Urinary bladder (tissue), 4 donors: ENCODE measurements around the gene CACNA1I. TPM values are rescaled to one million over a fixed set of nuclear protein-coding genes. Genes with fewer than 3 reads are reported as not detected.

Experiments
- DNase-seq: peaks from one replicate; pipeline ENCODE4 v3.0.0-alpha.2; 2015; ENCODE audit errors: extremely low spot score
- H3K27ac ChIP-seq: one replicate; pipeline ENCODE4 v1.5.1; 2013; ENCODE audit warnings: low read depth, mild to moderate bottlenecking, moderate library complexity
- H3K36me3 ChIP-seq: one replicate; pipeline ENCODE4 v1.6.1; 2013; ENCODE audit warnings: mild to moderate bottlenecking, moderate library complexity; ENCODE audit not compliant: insufficient read depth
- H3K4me1 ChIP-seq: one replicate; pipeline ENCODE4 v1.6.1; 2013; ENCODE audit warnings: mild to moderate bottlenecking, moderate library complexity; ENCODE audit not compliant: insufficient read depth
- H3K4me3 ChIP-seq: one replicate; pipeline ENCODE4 v1.5.1; 2013; ENCODE audit warnings: low read depth, low read length
- WGBS: extraction: QIAGEN DNeasy Blood & Tissue Kit; methylation state at CpG from one replicate; pipeline ENCODE4 v1.1.7; 2013; 5-methylcytosine and 5-hydroxymethylcytosine counted together
- polyA plus RNA-seq: library from polyadenylated mRNA; stranded (reverse); fragments of 200-250 nt; gene quantifications from one replicate; pipeline ENCODE4 v1.2.3, GENCODE V29; 2013
- total RNA-seq: library from RNA; depleted of rRNA; stranded (reverse); fragments of >200 nt; gene quantifications from one replicate; pipeline ENCODE4 v1.2.3, GENCODE V29; 2014
- donor health status: healthy with polysubstance abuse.
- donor health status: healthy.

CACNA1I gene
- total and polyA plus RNA-seq, 2 donors, result 0.11 to 0.14 TPM

DNA sequence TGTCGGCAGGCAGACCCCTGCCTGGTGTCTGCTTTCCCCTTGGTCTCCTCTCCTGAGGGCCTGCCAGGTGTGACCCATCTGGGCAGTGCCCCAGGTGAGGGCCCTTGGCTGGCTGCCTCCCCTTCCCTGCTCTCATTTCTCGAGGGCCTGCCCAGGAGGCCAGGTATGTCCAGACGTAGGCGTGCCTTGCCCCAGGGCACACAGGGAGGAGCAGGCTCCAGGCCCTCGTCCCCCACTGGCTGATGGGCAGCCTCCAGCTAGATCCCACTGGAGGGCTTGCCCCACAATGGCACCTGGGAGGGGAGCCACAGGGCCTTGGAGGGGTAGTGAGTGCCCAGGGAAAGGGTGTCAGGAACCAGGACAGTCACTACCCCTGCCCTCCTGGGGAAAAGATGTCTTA is 95.9 kb downstream of the CACNA1I start:
- H3K27ac ChIP-seq, result no peak overlapping the region
- no peaks in the 10 kb centered on the region for H3K4me1 ChIP-seq
- H3K4me3 ChIP-seq, result no peak overlapping the region
- no peaks in the 10 kb centered on the region for H3K36me3 ChIP-seq
- WGBS, result 79% methylated on average over 5 of the region's 5 CpGs
- DNase-seq, result no peak

DNA sequence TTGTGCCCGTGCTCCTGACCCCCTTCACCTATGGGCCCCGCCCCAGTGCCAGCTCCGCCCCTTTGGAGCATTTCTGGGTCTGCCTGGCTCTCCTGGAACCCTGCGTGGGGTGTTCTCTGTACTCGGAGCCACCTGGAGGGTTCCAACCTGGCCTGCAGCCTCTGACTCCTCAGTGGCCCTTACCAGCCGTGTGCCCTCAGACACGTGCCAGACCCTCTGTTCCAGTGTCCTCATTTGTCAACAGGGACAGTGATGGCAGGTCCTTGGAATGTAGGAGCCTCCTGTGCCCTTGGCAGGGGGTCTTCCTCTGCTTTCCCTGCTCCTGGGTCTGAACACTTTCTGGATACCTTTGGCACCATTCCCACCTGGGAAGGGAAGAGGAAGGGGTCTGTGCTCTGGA is 96.4 kb downstream of the CACNA1I start:
- DNase-seq, result no peak
- no peak overlapping the region for H3K4me3 ChIP-seq
- 67% methylated on average over 7 of the region's 7 CpGs for WGBS

DNA sequence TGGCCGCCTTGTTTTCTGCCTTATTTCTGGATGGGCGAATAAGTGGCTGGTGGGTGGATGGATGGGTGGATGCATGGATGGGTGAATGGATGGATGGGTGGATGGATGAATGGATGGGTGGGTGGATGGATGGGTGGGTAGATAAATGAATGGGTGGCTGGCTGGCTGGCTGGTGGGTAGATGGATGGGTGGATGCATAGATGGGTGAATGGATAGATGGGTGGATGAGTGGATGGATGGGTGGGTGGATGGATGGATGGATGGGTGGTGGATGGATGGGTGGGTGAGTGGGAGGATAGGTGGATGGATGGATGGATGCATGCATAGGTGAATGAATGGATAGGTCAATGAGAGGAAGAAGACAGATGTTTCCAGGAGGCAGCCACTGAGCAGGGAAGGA is 98.9 kb downstream of the CACNA1I start:
- DNase-seq, result no peak
- H3K4me3 ChIP-seq, result no peak overlapping the region
- no peaks in the 10 kb centered on the region for H3K4me1 ChIP-seq
- no peak overlapping the region for H3K27ac ChIP-seq
- H3K36me3 ChIP-seq, result no peaks in the 10 kb centered on the region
- 95% methylated on average over 2 of the region's 2 CpGs for WGBS

More for the DNA sequence above, 96.4 kb downstream of the CACNA1I start:
- Histone ChIP-seq H3K27ac (no peak overlapping the region), H3K4me1 (no peaks in the 10 kb centered on the region), H3K36me3 (no peaks in the 10 kb centered on the region)

DNA sequence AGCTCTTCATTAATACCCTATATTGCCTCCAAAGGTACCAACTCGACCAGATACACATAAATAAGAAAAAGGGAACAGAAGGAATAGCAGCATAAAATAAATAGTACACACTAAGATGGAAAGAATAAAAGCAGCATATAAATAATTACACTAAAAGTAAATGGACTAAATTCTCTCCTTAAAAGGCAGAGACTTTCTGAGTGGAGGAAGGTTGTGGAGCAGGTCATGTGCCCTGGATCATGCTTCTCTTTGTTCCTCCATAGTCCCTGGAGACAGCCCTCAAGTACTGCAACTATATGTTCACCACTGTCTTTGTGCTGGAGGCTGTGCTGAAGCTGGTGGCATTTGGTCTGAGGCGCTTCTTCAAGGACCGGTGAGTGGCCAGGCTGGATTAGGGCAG is 101.4 kb downstream of the CACNA1I start:
- WGBS, result 93% methylated on average over 3 of the region's 3 CpGs
- H3K4me3 ChIP-seq, result no peak overlapping the region

DNA sequence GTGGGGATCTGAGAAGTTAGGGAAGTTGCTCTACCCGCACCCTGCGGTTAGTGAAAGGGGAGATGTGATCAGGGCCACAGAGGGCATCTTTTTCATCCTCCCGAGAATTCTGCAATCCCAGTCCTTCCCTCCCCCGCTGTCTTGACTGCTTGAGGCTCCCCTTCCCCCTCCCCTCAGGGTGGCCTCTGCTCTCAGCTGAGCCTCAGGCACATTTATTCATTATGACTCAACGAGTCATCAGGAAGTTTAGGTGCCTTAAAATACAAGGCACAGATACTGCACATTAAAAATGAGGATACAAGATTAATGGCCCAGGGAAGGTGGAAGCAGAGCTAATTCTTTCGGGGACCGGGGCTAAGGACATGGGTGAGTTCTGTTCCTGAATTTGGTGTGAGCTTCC is 104.0 kb downstream of the CACNA1I start:
- no peak overlapping the region for H3K27ac ChIP-seq
- no peak overlapping the region for H3K4me3 ChIP-seq
- no peaks in the 10 kb centered on the region for H3K36me3 ChIP-seq
- DNase-seq, result no peak
- WGBS, result 65% methylated on average over 7 of the region's 7 CpGs
- no peaks in the 10 kb centered on the region for H3K4me1 ChIP-seq

More for the DNA sequence above, 101.4 kb downstream of the CACNA1I start:
- DNase-seq, result no peak
- Histone ChIP-seq H3K27ac (no peak overlapping the region), H3K4me1 (no peaks in the 10 kb centered on the region), H3K36me3 (no peaks in the 10 kb centered on the region)

DNA sequence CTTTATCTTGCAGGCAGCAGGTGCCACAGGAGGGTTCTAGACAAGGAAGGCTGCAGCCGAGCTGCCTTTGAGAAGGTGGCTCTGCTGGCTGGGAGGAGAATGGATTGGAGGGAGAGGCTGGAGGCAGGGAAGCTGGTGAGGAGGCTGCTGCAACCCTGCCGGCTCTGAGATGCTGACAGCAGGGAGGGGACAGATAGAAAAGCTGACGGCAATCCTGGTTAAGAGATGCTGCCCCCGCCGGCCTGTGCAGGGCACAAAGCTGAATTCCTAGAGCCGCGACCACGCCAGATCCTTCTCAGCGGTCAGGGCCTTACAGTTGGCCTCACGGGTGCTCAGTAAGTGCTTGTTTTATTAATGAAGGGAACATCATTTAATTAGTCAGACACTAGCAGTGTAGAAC is 105.4 kb downstream of the CACNA1I start:
- H3K36me3 ChIP-seq, result no peaks in the 10 kb centered on the region
- no peaks in the 10 kb centered on the region for H3K4me1 ChIP-seq
- no peak overlapping the region for H3K4me3 ChIP-seq
- no peak overlapping the region for H3K27ac ChIP-seq
- WGBS, result 71% methylated on average over 10 of the region's 10 CpGs
- DNase-seq, result no peak

DNA sequence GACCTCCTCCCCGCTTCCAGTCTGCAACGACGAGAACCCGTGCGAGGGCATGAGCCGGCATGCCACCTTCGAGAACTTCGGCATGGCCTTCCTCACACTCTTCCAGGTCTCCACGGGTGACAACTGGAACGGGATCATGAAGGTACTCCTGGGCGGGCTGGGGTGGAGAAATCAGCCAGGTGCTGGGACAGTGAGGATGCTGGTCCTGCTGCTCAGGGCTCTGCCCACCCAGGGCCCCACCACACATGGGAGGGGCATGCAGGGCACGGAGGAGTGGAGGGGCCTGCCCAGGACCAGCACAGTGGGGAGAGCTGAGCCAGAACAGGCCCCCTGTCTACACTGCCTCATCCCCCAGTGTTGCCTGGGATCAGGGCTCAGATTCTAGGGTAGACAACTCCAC is 107.4 kb downstream of the CACNA1I start:
- DNase-seq, result no peak
- 92% methylated on average over 12 of the region's 12 CpGs for WGBS
- no peaks in the 10 kb centered on the region for H3K36me3 ChIP-seq
- H3K27ac ChIP-seq, result no peak overlapping the region
- no peak overlapping the region for H3K4me3 ChIP-seq
- no peaks in the 10 kb centered on the region for H3K4me1 ChIP-seq

DNA sequence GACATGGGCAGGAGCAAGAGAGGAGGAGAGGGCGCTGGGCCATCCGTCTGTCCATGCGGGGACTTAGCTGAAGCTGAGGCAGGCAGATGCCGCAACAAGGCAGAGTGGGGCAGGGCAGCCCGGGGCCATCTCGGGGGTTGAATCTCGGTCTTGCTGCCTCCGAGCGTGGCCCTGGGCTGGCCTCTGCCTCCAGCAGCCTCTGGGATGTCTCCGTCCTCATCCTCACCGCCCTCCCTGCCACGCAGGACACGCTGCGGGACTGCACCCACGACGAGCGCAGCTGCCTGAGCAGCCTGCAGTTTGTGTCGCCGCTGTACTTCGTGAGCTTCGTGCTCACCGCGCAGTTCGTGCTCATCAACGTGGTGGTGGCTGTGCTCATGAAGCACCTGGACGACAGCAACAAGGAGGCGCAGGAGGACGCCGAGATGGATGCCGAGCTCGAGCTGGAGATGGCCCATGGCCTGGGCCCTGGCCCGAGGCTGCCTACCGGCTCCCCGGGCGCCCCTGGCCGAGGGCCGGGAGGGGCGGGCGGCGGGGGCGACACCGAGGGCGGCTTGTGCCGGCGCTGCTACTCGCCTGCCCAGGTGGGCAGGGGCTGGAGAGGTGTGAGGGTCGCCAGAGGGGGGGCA is 108.4 kb downstream of the CACNA1I start:
- H3K4me1 ChIP-seq, result no peaks in the 10 kb centered on the region
- DNase-seq, result no peak
- no peak overlapping the region for H3K4me3 ChIP-seq
- H3K36me3 ChIP-seq, result no peaks in the 10 kb centered on the region
- 93% methylated on average over 47 of the region's 47 CpGs for WGBS
- H3K27ac ChIP-seq, result no peak overlapping the region

DNA sequence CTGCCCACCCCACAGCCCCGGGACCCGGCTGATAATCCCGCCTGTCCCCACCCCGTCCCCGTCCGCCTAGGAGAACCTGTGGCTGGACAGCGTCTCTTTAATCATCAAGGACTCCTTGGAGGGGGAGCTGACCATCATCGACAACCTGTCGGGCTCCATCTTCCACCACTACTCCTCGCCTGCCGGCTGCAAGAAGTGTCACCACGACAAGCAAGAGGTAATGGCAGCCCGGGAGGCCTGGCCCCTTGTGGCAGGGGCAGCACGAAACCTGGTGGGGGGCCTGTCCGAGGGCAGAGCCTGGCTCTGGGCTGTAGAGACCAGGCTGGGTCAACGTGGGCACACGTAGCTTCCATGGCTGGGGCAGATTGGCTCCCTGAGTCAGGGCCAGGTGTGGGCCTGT is 109.1 kb downstream of the CACNA1I start:
- no peak overlapping the region for H3K4me3 ChIP-seq
- WGBS, result 87% methylated on average over 17 of the region's 17 CpGs
- no peak overlapping the region for H3K27ac ChIP-seq

DNA sequence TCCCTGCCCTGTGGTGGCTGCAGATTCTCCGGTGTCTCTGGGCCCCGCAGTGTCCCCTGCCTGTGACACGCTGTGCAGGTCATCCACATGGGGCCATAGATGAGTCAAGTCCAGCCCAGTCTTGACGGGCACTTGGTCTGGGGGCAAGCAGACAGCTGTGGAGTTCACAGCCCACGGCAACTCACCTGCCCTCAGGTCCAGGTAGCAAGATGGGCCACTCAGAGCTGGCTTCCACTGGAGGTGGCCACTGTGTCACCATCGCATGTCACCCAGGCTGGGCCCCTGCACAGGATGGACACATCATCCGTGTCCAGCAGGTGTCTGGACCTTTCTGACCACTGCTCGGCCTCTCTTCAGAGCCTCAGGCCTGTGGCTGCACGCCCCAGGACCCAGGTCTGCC is 109.9 kb downstream of the CACNA1I start:
- DNase-seq, result no peak
- 94% methylated on average over 9 of the region's 9 CpGs for WGBS
- Histone ChIP-seq H3K36me3 (no peaks in the 10 kb centered on the region), H3K4me3 (no peak overlapping the region), H3K4me1 (no peaks in the 10 kb centered on the region), H3K27ac (no peak overlapping the region)

More for the DNA sequence above, 109.1 kb downstream of the CACNA1I start:
- no peaks in the 10 kb centered on the region for H3K36me3 ChIP-seq
- no peak for DNase-seq
- no peaks in the 10 kb centered on the region for H3K4me1 ChIP-seq

DNA sequence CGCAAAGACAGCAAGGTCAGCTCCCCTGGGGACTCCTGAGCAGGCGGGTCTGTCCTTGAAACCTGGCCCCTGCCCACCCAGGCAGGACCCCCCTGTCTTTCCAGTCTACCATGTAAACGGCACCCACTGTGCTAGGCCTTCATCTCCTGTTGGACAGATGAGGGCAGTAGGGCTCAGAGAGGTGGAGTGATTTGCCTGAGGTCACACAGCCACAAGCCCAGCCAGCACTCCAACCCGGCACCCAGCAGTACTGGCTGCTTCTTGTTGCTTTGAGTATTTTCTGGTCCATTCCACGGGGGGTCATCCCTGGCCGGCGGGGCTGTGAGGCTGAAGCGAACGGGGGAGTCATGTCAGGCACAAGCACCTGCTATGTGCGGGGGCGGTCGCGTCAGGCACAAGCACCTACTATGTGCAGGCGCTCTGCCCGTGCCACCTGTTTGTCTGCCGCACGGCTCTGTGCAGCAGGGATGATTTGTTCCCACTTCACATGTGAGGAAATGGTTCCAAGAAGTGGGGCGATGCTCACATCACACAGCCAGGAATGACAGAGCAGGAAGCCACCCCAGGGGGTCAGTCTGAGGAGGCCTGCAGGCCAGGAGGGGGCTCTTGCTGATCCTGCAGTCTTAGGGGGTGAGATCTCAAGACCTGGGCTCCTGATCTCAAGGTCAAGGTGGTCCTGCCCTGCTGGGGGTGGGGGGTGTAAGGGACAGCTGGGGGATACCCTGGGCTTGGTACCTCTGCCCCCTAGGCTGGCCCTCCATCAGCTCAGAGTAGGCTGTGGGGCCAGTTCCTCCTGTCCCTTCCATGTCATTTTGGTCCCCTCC is 110.7 kb downstream of the CACNA1I start:
- Histone ChIP-seq H3K36me3 (no peaks in the 10 kb centered on the region), H3K4me1 (no peaks in the 10 kb centered on the region), H3K27ac (no peak overlapping the region), H3K4me3 (no peak overlapping the region)
- no peak for DNase-seq
- 90% methylated on average over 18 of the region's 18 CpGs for WGBS

DNA sequence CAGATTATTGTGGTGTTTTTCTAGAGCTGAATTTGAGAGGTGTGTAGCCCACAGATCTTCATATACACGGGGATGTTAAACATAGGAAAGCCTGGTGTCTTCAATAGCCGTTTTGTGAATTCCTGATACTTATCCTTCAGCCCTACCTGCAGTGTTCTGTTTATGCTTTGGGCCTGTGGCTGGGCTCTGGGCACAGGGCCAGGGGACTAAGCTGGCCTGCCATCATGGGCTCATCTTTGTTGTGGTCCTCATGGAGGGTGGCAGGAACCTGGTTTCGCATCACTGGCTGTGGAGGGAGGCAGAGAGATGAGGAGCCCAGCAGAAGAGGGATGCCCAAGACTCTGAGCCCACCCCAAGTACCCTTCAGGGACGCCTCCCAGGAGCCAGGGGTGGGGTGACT is 112.4 kb downstream of the CACNA1I start:
- WGBS, result 77% methylated on average over 4 of the region's 4 CpGs
- Histone ChIP-seq H3K4me3 (no peak overlapping the region), H3K27ac (no peak overlapping the region), H3K36me3 (no peaks in the 10 kb centered on the region), H3K4me1 (no peaks in the 10 kb centered on the region)
- DNase-seq, result no peak

DNA sequence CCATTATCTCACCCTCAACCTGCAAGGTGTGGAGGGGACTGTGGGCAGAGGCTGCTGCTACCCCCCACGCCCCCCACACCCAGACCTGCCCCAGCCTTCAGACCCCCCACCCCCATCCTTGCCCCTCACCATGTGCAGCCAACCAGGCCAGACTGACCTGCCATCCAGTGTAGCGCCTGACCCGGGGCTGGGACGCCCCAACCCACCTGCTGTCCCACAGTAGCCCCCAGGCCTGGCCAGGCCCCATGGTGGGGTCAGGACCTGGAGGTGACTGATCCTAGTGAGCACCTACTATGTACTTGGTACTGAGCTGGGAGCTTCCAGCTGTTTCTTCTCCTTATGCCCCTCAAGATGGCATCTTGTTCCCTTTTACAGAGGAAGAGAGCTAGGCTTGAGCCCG is 113.1 kb downstream of the CACNA1I start:
- no peak for DNase-seq
- Histone ChIP-seq H3K27ac (no peak overlapping the region), H3K4me3 (no peak overlapping the region), H3K4me1 (no peaks in the 10 kb centered on the region), H3K36me3 (no peaks in the 10 kb centered on the region)
- WGBS, result 94% methylated on average over 5 of the region's 5 CpGs

DNA sequence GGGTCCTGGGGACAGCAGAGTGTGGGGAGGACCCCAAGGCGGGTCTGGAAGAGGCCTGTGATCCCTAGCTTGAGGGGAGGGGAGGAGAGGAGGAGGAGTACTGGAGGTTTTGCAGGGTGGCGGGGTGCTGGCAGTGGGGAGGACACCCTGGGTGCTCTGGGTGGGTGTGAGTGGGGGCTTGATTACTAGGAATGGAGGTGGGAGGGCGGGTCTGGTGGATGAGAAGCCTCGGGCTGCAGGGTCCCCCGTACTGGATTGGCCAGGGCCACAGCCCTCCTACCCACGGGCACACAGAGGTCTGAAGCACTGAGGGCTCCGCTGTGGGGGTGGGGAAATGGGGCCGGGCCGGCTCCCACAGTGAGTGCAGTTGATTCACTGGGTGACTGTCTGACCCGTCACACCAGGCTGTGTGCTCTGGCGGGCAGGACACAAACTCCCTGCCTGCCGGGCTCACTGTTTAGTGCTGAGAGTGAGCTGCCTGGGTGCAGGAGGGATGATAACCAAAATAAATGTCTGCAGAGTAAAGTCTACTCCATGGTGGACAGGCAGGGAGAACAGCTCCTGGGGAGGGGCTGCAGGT is 114.2 kb downstream of the CACNA1I start:
- 66% methylated on average over 12 of the region's 12 CpGs for WGBS
- Histone ChIP-seq H3K4me3 (no peak overlapping the region), H3K36me3 (no peaks in the 10 kb centered on the region), H3K27ac (no peak overlapping the region), H3K4me1 (no peaks in the 10 kb centered on the region)
- DNase-seq, result no peak
